ES-I3 (cell line): Measurements from ENCODE around the gene SULT1A3.
"Not testable (repeated sequence)": the region's sequence is repeated elsewhere in the genome, so short reads cannot be mapped to it uniquely, and the experiment has no call there.

ENCODE experiments used
- H3K36me3 ChIP-seq: 2 replicates; pipeline ENCODE4 v1.6.1; 2013; ENCODE audit warnings: mild to moderate bottlenecking, low read length, control low read depth, moderate library complexity; ENCODE audit not compliant: insufficient read depth
- H3K4me1 ChIP-seq: 2 replicates; pipeline ENCODE4 v1.6.1; 2013; ENCODE audit warnings: mild to moderate bottlenecking, control low read depth, low read length; ENCODE audit not compliant: insufficient read depth
- H3K9ac ChIP-seq: 2 replicates; pipeline ENCODE4 v1.6.1; 2013; ENCODE audit warnings: low read depth, mild to moderate bottlenecking, low read length, moderate library complexity
- H3K9me3 ChIP-seq: 2 replicates; pipeline ENCODE4 v1.6.1; 2013; ENCODE audit warnings: mild to moderate bottlenecking, low read length, moderate library complexity; ENCODE audit not compliant: control insufficient read depth, insufficient read depth

Gene SULT1A3

GRCh38 chr16:30183233-30184095 is 15.6 kb upstream of the SULT1A3 start, which contains the start of gene CORO1A:
CORO1A (plus strand) TSS chr16:30183602; CDS start chr16:30185210, 1,608 bp downstream.
- H3K4me1 ChIP-seq = peaks cover 10% of the 10 kb centered on the region; the same call in 1 of the 2 replicates
- H3K9ac ChIP-seq = peak within 1 kb of the TSS; percentile 60
- H3K9me3 ChIP-seq = no peaks in the 10 kb centered on the region
- H3K36me3 ChIP-seq = no peaks in the 10 kb centered on the region

DNA sequence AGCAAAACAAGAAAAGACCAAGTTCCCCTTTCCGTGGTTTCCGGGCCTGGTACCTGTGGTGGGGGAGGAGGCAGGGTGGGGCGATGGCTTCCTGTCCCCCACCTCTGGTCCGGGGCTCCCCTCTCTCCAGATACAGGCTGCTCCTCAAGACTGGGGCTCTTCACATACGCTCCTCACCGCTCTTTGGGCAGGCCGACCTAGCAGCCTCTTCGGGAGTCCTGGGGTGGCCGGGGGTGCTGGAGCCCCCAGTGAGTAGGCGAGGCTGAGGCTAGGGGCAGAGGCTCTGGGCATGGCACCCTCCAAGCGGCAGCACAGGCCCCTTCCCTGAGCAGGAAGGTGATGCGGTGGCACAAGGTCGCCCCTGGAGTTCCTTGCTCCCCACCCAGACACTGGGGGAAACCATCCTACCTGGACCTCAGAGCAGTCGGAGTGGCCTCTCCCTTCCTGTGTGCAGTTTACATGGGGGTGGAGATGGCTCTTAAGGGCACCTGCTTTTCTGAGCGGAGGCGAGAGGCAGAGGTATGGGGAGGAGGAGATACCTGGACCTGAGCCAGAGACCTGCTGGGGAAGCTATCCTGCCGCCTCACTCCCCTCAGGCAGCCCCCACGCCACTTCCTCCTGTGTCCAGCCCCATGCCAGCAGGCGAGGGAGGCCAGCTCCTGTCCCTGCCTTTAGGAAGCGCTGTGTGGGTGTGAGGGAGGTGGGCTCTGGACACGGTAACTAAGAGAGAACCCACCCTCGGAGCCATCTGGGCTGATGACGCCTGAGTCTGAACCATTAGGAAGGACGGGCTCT is 14.8 kb upstream of the SULT1A3 start:
- Histone ChIP-seq H3K9ac (peak overlapping the region; percentile 60; the same call in 1 of the 2 replicates), H3K9me3 (no peaks in the 10 kb centered on the region), H3K36me3 (no peaks in the 10 kb centered on the region), H3K4me1 (peaks cover 10% of the 10 kb centered on the region; the same call in 1 of the 2 replicates)

- no peaks in the 10 kb centered on the region for H3K36me3 ChIP-seq
- H3K9ac ChIP-seq = no peak overlapping the region
- no peaks in the 10 kb centered on the region for H3K9me3 ChIP-seq
- peaks cover 10% of the 10 kb centered on the region; the same call in 1 of the 2 replicates for H3K4me1 ChIP-seq
Observed at GRCh38 chr16:30184891-30185682, 14.0 kb upstream of the SULT1A3 start.

- Histone ChIP-seq H3K36me3 (no peaks in the 10 kb centered on the region), H3K9ac (no peak overlapping the region), H3K4me1 (peaks cover 10% of the 10 kb centered on the region; the same call in 1 of the 2 replicates), H3K9me3 (no peaks in the 10 kb centered on the region)
Observed at GRCh38 chr16:30185683-30186421, 13.2 kb upstream of the SULT1A3 start.

- no peaks in the 10 kb centered on the region for H3K36me3 ChIP-seq
- no peaks in the 10 kb centered on the region for H3K9me3 ChIP-seq
- no peak overlapping the region for H3K9ac ChIP-seq
- H3K4me1 ChIP-seq = peaks cover 10% of the 10 kb centered on the region; the same call in 1 of the 2 replicates
Observed at GRCh38 chr16:30186444-30186781, 12.6 kb upstream of the SULT1A3 start.

DNA sequence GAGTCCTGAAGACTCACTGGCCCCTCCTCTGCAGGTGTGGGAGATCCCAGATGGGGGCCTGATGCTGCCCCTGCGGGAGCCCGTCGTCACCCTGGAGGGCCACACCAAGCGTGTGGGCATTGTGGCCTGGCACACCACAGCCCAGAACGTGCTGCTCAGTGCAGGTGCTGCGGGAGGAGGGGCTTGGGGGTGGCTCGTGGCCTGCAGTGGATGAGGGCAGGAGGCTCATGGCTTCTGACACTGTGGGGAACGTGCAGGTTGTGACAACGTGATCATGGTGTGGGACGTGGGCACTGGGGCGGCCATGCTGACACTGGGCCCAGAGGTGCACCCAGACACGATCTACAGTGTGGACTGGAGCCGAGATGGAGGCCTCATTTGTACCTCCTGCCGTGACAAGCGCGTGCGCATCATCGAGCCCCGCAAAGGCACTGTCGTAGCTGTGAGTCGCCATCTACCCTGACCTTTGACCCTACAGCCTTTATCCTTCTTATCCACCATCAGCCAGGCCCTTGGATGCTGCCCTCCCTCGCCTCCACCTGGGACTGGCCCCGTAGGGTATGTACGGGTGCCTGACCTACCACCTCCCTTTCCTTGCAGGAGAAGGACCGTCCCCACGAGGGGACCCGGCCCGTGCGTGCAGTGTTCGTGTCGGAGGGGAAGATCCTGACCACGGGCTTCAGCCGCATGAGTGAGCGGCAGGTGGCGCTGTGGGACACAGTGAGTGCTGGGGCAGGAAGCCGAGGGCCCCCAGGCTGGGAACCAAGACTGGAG is 12.1 kb upstream of the SULT1A3 start:
- Histone ChIP-seq H3K9me3 (no peaks in the 10 kb centered on the region), H3K4me1 (peaks cover 10% of the 10 kb centered on the region; the same call in 1 of the 2 replicates), H3K36me3 (no peaks in the 10 kb centered on the region), H3K9ac (no peak overlapping the region)

DNA sequence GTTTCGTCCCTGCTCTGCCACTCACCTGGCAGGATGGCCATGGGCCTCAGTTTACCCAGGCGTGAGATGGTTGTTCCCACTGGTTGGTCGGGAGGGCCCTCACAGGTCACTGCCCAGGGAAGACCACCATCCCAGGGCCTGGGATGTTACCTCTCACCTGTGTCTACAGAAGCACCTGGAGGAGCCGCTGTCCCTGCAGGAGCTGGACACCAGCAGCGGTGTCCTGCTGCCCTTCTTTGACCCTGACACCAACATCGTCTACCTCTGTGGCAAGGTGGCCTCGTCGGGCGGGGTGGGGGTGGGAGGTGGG is 11.5 kb upstream of the SULT1A3 start:
- H3K9ac ChIP-seq = no peak overlapping the region

GRCh38 chr16:30187971-30188561 is 11.0 kb upstream of the SULT1A3 start:
- peaks cover 10% of the 10 kb centered on the region; the same call in 1 of the 2 replicates for H3K4me1 ChIP-seq
- H3K36me3 ChIP-seq = no peaks in the 10 kb centered on the region
- H3K9me3 ChIP-seq = no peaks in the 10 kb centered on the region
- no peak overlapping the region for H3K9ac ChIP-seq

More for the DNA sequence above, 11.5 kb upstream of the SULT1A3 start:
- no peaks in the 10 kb centered on the region for H3K36me3 ChIP-seq
- no peaks in the 10 kb centered on the region for H3K9me3 ChIP-seq
- H3K4me1 ChIP-seq = peaks cover 10% of the 10 kb centered on the region; the same call in 1 of the 2 replicates

- H3K9me3 ChIP-seq, H3K36me3 ChIP-seq, H3K4me1 ChIP-seq, H3K9ac ChIP-seq: not testable (repeated sequence)
Observed at GRCh38 chr16:30191158-30191557, 7.9 kb upstream of the SULT1A3 start.

GRCh38 chr16:30193098-30193497 is 6.0 kb upstream of the SULT1A3 start:
- not testable (repeated sequence) for H3K36me3 ChIP-seq, H3K9ac ChIP-seq, H3K9me3 ChIP-seq, H3K4me1 ChIP-seq

DNA sequence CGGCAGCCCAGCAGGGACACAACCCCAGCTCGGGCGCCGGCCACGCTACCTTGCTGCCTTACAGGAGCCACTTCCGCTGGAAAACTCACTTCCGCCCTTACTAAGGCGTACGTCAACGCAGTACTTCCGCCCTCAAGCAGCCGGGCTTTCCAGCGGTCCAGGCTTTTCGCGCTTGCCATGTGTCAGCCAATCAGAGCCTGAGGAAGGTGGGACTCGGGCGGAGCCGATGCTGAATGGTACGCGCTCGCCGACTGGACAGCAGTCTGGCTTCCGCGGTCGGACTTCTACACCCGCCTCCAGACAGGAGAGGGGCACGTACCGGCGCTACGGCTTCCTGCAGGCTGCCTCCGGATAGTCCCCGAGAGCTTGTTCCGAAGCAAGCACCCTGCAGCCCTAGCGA is 5.4 kb upstream of the SULT1A3 start, which contains the start of the genes BOLA2B and SLX1A:
TSS of gene BOLA2B (minus strand) at position 52 of the 400 bp plus-strand sequence. CDS start 71 bp downstream, outside the sequence.
TSS of gene SLX1A (plus strand) at position 261 of the 400 bp plus-strand sequence. CDS start 210 bp downstream, outside the sequence.
- H3K4me1 ChIP-seq, H3K9me3 ChIP-seq, H3K36me3 ChIP-seq: not testable (repeated sequence)
- H3K9ac ChIP-seq = 0 out of 2 replicates have a peak within 1 kb of the TSS, but pooled peaks have one; percentile 20

- not testable (repeated sequence) for H3K4me1 ChIP-seq, H3K9me3 ChIP-seq, H3K36me3 ChIP-seq
- 0 out of 2 replicates have a peak overlapping the region, but pooled peaks have one; percentile 20 for H3K9ac ChIP-seq
Observed at GRCh38 chr16:30194172-30194925, 4.7 kb upstream of the SULT1A3 start.
